ENCODE measurements around the gene CCDC159. TPM values are rescaled to one million over a fixed set of nuclear protein-coding genes. Genes with fewer than 3 reads are reported as not detected.
A peak's percentile ranks its signal among the peaks of the same experiment; 100 is the strongest.

The CCDC159 gene, protein sequence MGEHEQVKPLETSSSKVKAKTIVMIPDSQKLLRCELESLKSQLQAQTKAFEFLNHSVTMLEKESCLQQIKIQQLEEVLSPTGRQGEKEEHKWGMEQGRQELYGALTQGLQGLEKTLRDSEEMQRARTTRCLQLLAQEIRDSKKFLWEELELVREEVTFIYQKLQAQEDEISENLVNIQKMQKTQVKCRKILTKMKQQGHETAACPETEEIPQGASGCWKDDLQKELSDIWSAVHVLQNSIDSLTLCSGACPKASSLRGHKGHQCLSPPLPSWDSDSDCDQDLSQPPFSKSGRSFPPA
- total RNA-seq, result 10 to 100 TPM in 2 of 3 donors, 1 to 10 TPM in 1; 8.6 to 30.2 (median 25.5) TPM

DNA sequence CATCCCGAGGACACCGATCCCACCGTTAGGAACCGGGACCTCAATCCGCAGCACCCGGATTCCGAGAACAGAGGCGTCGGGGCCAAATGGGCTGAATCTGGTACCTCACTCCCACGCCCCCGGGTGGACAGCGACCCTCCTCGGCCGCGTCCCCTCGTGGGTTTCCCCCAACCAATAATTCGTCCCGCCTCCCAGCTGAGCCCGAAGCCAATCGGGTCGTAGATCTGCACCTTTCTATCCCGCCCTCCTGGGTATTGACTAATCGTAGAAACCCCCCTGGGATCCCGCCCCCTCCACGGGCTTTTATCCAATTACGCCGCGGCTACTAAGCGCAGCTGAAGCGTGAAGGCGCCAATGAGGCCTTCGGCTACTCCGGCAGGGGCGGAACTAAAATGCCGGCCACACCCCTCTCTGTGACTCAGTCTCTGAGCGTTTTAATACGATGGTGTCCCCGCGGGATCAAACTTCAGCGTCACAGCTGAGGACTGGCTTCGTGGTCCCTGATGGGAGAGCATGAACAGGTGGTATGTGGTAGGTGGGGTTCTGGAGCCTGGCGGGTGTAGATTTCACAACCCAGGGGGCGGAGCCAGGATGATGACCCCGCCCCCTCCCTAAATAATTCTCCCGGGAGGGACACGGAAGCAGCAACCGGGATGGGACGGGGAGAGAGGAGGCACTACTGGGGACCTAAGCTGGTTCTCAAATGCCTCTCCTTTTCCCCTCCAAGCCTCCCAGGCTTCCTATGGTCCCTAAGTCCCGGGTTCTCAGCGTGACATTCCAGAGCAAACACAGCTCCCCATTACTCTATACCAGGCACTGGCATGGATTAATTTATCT, at the start of gene CCDC159, which contains the start of gene TMEM205:
Gene CCDC159, plus strand, starts transcription at position 416 of the 837 bp plus-strand sequence. Its CDS starts 88 bp downstream, at position 504.
Gene TMEM205, minus strand, starts transcription at position 165 of the 837 bp plus-strand sequence. CDS start 649 bp downstream, outside the sequence.
- Histone ChIP-seq H3K4me3 (peak within 1 kb of the TSS; percentile 60 to 93 (median 73)), H3K27ac (peak within 1 kb of the TSS; percentile 92 to 94), H3K4me1 (peaks cover 0 to 13% of the 10 kb centered on the region in 2 donors), H3K36me3 (no peaks in the 10 kb centered on the region), H3K27me3 (no peaks in the 10 kb centered on the region), H3K9me3 (no peaks in the 10 kb centered on the region)
- peak; percentile 99 for DNase-seq (ENCODE audit: low spot score in 2 of 2)
- intact Hi-C loops (cut with DNase I; ENCODE audit: low total_unique reads), result no loop called here
- TF ChIP-seq POLR2AphosphoS5 (IDR thresholded peaks at IDR 0.05) (peak; percentile 72 to 84 (median 79)), POLR2A (IDR thresholded peaks at IDR 0.05) (peak; percentile 74)
- TF ChIP-seq, protein P1, sequence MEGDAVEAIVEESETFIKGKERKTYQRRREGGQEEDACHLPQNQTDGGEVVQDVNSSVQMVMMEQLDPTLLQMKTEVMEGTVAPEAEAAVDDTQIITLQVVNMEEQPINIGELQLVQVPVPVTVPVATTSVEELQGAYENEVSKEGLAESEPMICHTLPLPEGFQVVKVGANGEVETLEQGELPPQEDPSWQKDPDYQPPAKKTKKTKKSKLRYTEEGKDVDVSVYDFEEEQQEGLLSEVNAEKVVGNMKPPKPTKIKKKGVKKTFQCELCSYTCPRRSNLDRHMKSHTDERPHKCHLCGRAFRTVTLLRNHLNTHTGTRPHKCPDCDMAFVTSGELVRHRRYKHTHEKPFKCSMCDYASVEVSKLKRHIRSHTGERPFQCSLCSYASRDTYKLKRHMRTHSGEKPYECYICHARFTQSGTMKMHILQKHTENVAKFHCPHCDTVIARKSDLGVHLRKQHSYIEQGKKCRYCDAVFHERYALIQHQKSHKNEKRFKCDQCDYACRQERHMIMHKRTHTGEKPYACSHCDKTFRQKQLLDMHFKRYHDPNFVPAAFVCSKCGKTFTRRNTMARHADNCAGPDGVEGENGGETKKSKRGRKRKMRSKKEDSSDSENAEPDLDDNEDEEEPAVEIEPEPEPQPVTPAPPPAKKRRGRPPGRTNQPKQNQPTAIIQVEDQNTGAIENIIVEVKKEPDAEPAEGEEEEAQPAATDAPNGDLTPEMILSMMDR (IDR thresholded peaks at IDR 0.05), result no peak

DNA sequence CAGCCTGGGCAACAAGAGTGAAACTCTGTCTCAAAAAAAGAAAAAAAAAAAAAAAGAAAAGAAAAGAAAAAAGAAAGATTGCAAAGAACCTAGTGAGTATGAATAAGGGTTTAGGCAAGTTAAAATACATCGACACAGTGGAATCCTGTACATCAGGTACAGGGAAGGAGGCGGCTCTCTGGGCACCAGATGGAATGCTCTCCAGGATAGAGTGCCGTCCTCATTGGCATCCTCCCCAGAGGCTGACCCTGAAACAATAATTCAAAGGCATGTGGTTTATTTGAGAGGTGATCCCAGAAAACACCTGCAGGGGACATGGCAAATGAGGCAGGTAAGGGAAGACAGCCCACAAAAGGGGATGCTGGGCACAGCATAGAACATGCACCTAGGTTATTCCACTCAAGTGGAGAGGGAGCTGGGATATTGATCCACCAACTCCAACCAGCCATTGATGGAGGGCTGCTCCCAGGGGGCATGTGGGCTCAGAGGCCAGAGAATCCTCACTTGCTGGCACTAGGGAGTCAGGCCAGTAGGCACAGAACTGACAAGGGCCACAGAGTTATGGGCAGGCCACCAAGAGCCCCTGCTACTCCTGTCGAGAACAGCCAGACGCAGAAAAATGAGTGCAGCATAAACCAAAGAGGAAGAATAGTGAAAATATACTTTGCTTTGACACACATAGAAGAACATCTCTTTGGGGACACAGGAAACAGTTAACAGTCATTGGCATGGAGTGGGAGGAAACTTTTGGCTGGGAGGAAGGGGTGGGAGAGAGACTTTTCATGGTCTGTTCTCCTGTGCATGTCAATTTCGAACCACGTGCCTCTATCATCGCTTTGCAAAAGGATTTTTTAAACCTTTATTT, 46.1 kb upstream of the CCDC159 start:
- Histone ChIP-seq H3K27me3 (no peaks in the 10 kb centered on the region), H3K36me3 (no peaks in the 10 kb centered on the region), H3K4me3 (no peak overlapping the region), H3K9me3 (no peaks in the 10 kb centered on the region), H3K27ac (no peak overlapping the region), H3K4me1 (no peaks in the 10 kb centered on the region)
- intact Hi-C loops (cut with DNase I; ENCODE audit: low total_unique reads), result loop anchor here (10.0 kb wide), 1 partner anchor 185 kb away; the partner anchor contains the start of gene ELAVL3
- DNase-seq (ENCODE audit: low spot score in 2 of 2), result no peak
- no peak for TF ChIP-seq POLR2AphosphoS5 (IDR thresholded peaks at IDR 0.05)
- TF ChIP-seq, protein P1 (IDR thresholded peaks at IDR 0.05), result no peak
- no peak for TF ChIP-seq POLR2A (IDR thresholded peaks at IDR 0.05)

DNA sequence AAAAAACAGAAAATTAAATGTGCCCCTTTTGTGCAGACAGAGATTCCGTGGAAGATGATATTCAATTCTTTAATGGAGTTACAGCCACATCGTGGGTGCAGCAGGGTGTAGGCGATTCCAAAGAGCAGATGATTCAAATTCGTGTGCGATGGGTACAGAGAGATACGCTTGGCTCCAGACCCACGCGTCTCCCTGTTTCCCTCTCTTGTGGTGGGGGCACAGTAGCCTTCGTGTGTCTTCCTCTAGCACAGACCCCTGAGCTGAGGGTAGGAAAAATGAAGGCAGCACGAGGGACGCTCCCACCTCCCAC, 45.6 kb upstream of the CCDC159 start:
- DNase-seq (ENCODE audit: low spot score in 2 of 2), result no peak
- H3K4me1 ChIP-seq, result no peaks in the 10 kb centered on the region
- H3K27ac ChIP-seq, result no peak overlapping the region
- TF ChIP-seq, protein P1 (IDR thresholded peaks at IDR 0.05), result no peak
- TF ChIP-seq POLR2AphosphoS5 (IDR thresholded peaks at IDR 0.05), result no peak
- H3K36me3 ChIP-seq, result no peaks in the 10 kb centered on the region
- intact Hi-C loops (cut with DNase I; ENCODE audit: low total_unique reads), result no loop called here
- no peak overlapping the region for H3K4me3 ChIP-seq
- H3K27me3 ChIP-seq, result no peaks in the 10 kb centered on the region
- H3K9me3 ChIP-seq, result no peaks in the 10 kb centered on the region

DNA sequence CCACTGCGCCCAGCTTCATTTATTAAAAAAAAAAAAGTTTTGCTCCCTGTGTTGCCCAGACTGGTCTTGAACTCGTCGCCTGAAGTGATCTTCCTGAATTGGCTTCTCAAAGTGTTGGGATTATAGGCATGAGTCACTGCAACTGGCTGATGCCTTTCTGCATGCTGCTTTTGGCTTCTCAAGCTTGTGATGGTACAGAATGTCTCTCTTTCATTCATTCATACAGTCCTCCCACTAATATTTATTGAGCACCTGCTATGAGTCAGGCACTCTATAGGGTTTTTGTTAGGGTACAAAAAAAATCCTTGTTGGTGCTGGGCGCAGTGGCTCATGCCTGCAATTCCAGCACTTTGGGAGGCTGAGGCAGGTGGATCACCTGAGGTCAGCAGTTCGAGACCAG, 41.4 kb upstream of the CCDC159 start:
- TF ChIP-seq POLR2A (IDR thresholded peaks at IDR 0.05) (no peak), POLR2AphosphoS5 (IDR thresholded peaks at IDR 0.05) (no peak)
- TF ChIP-seq, protein P1 (IDR thresholded peaks at IDR 0.05), result no peak
- no peak overlapping the region for H3K27ac ChIP-seq
- no peak overlapping the region for H3K4me3 ChIP-seq
- no peaks in the 10 kb centered on the region for H3K27me3 ChIP-seq
- H3K9me3 ChIP-seq, result no peaks in the 10 kb centered on the region
- intact Hi-C loops (cut with DNase I; ENCODE audit: low total_unique reads), result no loop called here
- DNase-seq (ENCODE audit: low spot score in 2 of 2), result no peak
- H3K4me1 ChIP-seq, result no peaks in the 10 kb centered on the region
- H3K36me3 ChIP-seq, result no peaks in the 10 kb centered on the region
